Mesenchymal stem cell (in vitro differentiated cells and primary cell): ENCODE measurements around the gene DNASE1L1.

ENCODE experiments used
- DNase-seq: peaks from one replicate; pipeline ENCODE4 v3.0.0-alpha.2; 2013
- H2AFZ ChIP-seq: one replicate; pipeline ENCODE4 v1.6.1; 2013; ENCODE audit warnings: low read depth, mild to moderate bottlenecking, control low read depth, inconsistent platforms, low read length, moderate library complexity
- H2AK5ac ChIP-seq: 2 replicates; pipeline ENCODE4 v1.6.1; 2013; ENCODE audit warnings: low read length, moderate library complexity, mild to moderate bottlenecking, inconsistent platforms; ENCODE audit not compliant: severe bottlenecking
- H2BK120ac ChIP-seq: one replicate; pipeline ENCODE4 v1.6.1; 2013; ENCODE audit warnings: low read depth, mild to moderate bottlenecking, inconsistent platforms, low read length, moderate library complexity
- H2BK12ac ChIP-seq, 2 experiments: one replicate each; pipeline ENCODE4 v1.6.1; 2013; ENCODE audit warnings: inconsistent platforms in 2 of 2, low read length in 2 of 2, mild to moderate bottlenecking in 2 of 2, moderate library complexity in 2 of 2, control low read depth in 1 of 2
- H2BK15ac ChIP-seq: one replicate; pipeline ENCODE4 v1.6.1; 2013; ENCODE audit warnings: mild to moderate bottlenecking, low read depth, inconsistent platforms; ENCODE audit not compliant: poor library complexity, severe bottlenecking
- H2BK5ac ChIP-seq: 2 replicates; pipeline ENCODE4 v1.6.1; 2013; ENCODE audit warnings: low read depth, mild to moderate bottlenecking, low read length, control low read depth, inconsistent platforms; ENCODE audit not compliant: poor library complexity, severe bottlenecking
- H3K14ac ChIP-seq, 2 experiments: one replicate each; pipeline ENCODE4 v1.6.1; 2013; ENCODE audit warnings: inconsistent platforms in 2 of 2, low read length in 2 of 2, control low read depth in 1 of 2, mild to moderate bottlenecking in 1 of 2, moderate library complexity in 1 of 2
- H3K18ac ChIP-seq, 2 experiments: one replicate each; pipeline ENCODE4 v1.6.1; 2013; ENCODE audit warnings: inconsistent platforms in 2 of 2, low read length in 2 of 2, control low read depth in 1 of 2, low read depth in 1 of 2, mild to moderate bottlenecking in 1 of 2
- H3K23ac ChIP-seq, 2 experiments: one replicate each; pipeline ENCODE4 v1.6.1; 2013; ENCODE audit warnings: inconsistent platforms in 2 of 2, low read length in 2 of 2, mild to moderate bottlenecking in 2 of 2, moderate library complexity in 2 of 2, control low read depth in 1 of 2
- H3K27ac ChIP-seq: 2 replicates; pipeline ENCODE4 v1.5.1; 2013; ENCODE audit warnings: mild to moderate bottlenecking, moderate library complexity, low read length, control low read depth, inconsistent platforms; ENCODE audit not compliant: poor library complexity, severe bottlenecking
- H3K27me3 ChIP-seq, 2 experiments: 2 replicates each; pipeline versions ENCODE4 v1.6.1 to v1.7.0; 2013; ENCODE audit warnings: low read length in 2 of 2, mild to moderate bottlenecking in 2 of 2, moderate library complexity in 2 of 2, control low read depth in 1 of 2, inconsistent platforms in 1 of 2; ENCODE audit not compliant: control insufficient read depth in 1 of 2, insufficient read depth in 1 of 2
- H3K36me3 ChIP-seq, 2 experiments: 2 replicates each; pipeline versions ENCODE4 v1.6.1 to v1.7.0; 2013; ENCODE audit warnings: low read length in 2 of 2, control low read depth in 1 of 2, inconsistent platforms in 1 of 2, low read depth in 1 of 2, mild to moderate bottlenecking in 1 of 2; ENCODE audit not compliant: insufficient read depth in 2 of 2, control insufficient read depth in 1 of 2
- H3K4ac ChIP-seq, 2 experiments: one replicate each; pipeline ENCODE4 v1.6.1; 2013; ENCODE audit warnings: inconsistent platforms in 2 of 2, low read length in 2 of 2, mild to moderate bottlenecking in 2 of 2, moderate library complexity in 2 of 2, control low read depth in 1 of 2, low read depth in 1 of 2
- H3K4me1 ChIP-seq: 2 replicates; pipeline ENCODE4 v1.6.1; 2013; ENCODE audit warnings: low read depth, low read length, control low read depth; ENCODE audit not compliant: control insufficient read depth, insufficient read depth
- H3K4me2 ChIP-seq: 2 replicates; pipeline ENCODE4 v1.6.1; 2013; ENCODE audit warnings: low read length, mild to moderate bottlenecking, inconsistent platforms; ENCODE audit not compliant: poor library complexity, severe bottlenecking
- H3K4me3 ChIP-seq, 2 experiments: 2 replicates each; pipeline versions ENCODE4 v1.5.1 to v1.7.0; 2013; ENCODE audit warnings: low read length in 2 of 2, mild to moderate bottlenecking in 2 of 2, control low read depth in 1 of 2, low read depth in 1 of 2; ENCODE audit not compliant: insufficient read depth in 1 of 2
- H3K79me1 ChIP-seq: replicated peaks from 2 replicates; pipeline ENCODE4 v1.6.1; 2013; ENCODE audit warnings: mild to moderate bottlenecking, control low read depth, low read length, inconsistent platforms; ENCODE audit not compliant: poor library complexity, severe bottlenecking
- H3K9ac ChIP-seq: 2 replicates; pipeline ENCODE4 v1.7.0; 2013; ENCODE audit warnings: mild to moderate bottlenecking, low read length, moderate library complexity
- H3K9me3 ChIP-seq: 2 replicates; pipeline ENCODE4 v1.7.0; 2013; ENCODE audit warnings: mild to moderate bottlenecking, low read length; ENCODE audit not compliant: control insufficient read depth
- H4K8ac ChIP-seq: one replicate; pipeline ENCODE4 v1.6.1; 2013; ENCODE audit warnings: inconsistent platforms, mild to moderate bottlenecking, low read length, moderate library complexity
- H4K91ac ChIP-seq: one replicate; pipeline ENCODE4 v1.6.1; 2013; ENCODE audit warnings: mild to moderate bottlenecking, low read length, inconsistent platforms
- WGBS: methylation state at CpG from one replicate; pipeline ENCODE4 v1.1.7; 2013; ENCODE audit warnings: mixed read lengths; 5-methylcytosine and 5-hydroxymethylcytosine counted together

DNASE1L1 gene

DNA sequence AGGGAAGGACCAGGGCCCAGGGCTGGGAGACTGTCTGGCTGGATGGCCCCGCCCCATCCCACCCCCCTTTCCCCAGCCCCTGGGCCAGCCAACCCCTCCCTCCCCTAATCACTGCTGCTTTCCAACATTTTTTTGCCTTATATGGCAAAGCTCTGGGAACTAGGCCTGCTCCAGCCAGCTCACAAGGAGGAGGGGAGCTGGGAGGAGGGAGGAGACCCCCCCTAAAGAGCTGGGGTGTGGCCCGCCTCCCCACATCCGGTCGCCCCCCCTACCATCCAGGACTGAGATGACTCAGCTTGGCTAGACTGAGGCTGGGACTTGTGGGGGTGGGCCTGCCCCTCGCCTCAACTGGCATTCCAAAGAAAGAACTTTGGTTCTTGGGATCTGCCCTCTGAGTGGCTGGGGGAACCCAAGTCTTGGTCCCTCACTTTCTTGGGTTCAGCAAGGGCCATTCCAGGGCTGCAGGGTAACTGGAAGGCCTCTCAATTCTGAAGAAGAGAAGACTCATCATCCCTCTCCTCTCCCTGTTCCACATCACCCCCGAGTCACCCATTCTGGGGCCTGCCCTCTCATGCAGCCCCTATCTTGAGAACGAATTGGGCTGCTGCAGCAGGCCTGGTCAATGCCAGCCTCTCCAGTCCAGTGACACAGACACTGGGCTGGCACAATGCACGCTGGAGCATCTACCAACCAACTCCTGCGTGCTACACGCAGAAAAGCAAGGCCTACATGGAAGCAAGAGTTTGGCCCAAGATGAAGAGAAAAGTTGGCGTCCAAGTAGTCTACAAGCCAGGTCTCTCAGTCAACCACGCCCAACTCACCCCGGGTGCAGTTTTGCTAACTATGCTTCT lies 39.4 kb downstream of the DNASE1L1 start:
- Histone ChIP-seq H3K14ac (peak overlapping the region in 1 of 2 experiments; percentile 97), H2BK15ac (peak overlapping the region; percentile 67), H4K8ac (peak overlapping the region; percentile 89), H2AFZ (no peak overlapping the region), H3K4me2 (peak overlapping the region; percentile 89), H3K4me3 (peak overlapping the region; percentile 73 to 91), H2BK120ac (peak overlapping the region; percentile 93), H3K4me1 (peaks cover 48% of the 10 kb centered on the region), H3K9ac (peak overlapping the region; percentile 98), H3K27ac (peak overlapping the region; percentile 100), H4K91ac (peak overlapping the region; percentile 99), H2BK12ac (peak overlapping the region; percentile 63 to 84), H3K18ac (peak overlapping the region; percentile 98), H3K23ac (peak overlapping the region in 1 of 2 experiments; percentile 59), H3K9me3 (no peaks in the 10 kb centered on the region), H2BK5ac (peak overlapping the region; percentile 99), H3K36me3 (peaks cover 30 to 48% of the 10 kb centered on the region in 2 experiments), H3K79me1 (no peaks in the 10 kb centered on the region), H3K4ac (peak overlapping the region; percentile 97 to 98), H2AK5ac (peak overlapping the region; percentile 96), H3K27me3 (no peaks in the 10 kb centered on the region)
- 2% methylated on average over 6 of the region's 13 CpGs for WGBS
- DNase-seq: peak; percentile 95

DNA sequence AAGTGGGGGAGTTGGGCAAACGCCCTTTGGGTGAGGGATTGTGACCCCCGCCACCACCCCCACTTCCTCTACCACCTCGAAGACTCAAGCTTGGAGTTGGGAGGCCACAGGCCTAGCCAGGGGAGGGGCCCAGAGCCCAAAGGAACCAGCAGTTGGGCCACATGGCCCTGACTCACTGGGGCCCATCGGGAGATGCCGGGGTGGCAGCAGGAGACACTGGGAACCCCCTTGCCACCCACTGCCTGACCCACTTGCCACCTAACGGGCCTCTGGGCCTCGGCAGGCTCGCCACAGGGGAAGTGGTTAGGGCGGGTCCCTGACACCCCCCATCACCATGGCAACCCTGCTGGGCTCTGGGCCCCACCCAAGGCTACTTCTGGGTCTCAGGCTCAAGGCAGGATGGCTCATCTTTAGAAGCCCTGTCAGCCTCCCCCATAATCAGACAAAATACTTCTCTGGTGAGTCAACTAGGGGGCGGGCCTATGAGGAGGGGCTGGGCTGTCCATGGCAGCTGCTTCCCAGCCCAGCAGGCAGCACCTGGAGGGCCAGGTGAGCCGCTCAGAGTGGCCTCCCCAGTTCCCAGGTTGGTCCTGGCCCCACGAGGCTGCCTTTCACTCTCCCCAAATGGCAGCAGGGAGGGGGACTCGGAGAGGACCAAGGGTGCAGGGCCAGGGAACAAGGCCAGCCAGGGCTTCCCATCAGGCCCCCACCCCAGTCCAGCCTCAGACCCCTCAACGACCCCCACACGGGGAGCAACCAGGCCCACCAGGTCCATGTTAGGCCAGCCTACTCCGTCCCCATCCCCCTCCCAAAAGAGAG lies 40.2 kb downstream of the DNASE1L1 start:
- H3K4me1 ChIP-seq: peaks cover 49% of the 10 kb centered on the region
- peak overlapping the region; percentile 94 for H4K8ac ChIP-seq
- H3K14ac ChIP-seq: peak overlapping the region in 1 of 2 experiments; percentile 97
- peaks cover 38 to 56% of the 10 kb centered on the region in 2 experiments for H3K36me3 ChIP-seq
- DNase-seq: peak; percentile 91
- peak overlapping the region; percentile 67 for H2BK15ac ChIP-seq
- H3K18ac ChIP-seq: peak overlapping the region; percentile 66 to 98
- H3K9ac ChIP-seq: peak overlapping the region; percentile 92
- H2AFZ ChIP-seq: no peak overlapping the region
- 0% methylated on average over 6 of the region's 16 CpGs for WGBS
- no peak overlapping the region for H3K23ac ChIP-seq
- no peaks in the 10 kb centered on the region for H3K9me3 ChIP-seq
- H3K27me3 ChIP-seq: no peaks in the 10 kb centered on the region
- H4K91ac ChIP-seq: peak overlapping the region; percentile 99
- H2AK5ac ChIP-seq: peak overlapping the region; percentile 94
- peak overlapping the region; percentile 39 to 89 for H3K4ac ChIP-seq
- peak overlapping the region in 1 of 2 experiments; percentile 97 for H2BK12ac ChIP-seq
- peak overlapping the region; percentile 99 for H2BK5ac ChIP-seq
- H3K79me1 ChIP-seq: no peaks in the 10 kb centered on the region
- H3K4me2 ChIP-seq: peak overlapping the region; percentile 63
- H3K27ac ChIP-seq: peak overlapping the region; percentile 100
- H3K4me3 ChIP-seq: peak overlapping the region; percentile 54 to 76
- peak overlapping the region; percentile 93 for H2BK120ac ChIP-seq

GRCh38 chrX:154367474-154368308 lies 41.4 kb downstream of the DNASE1L1 start:
- H3K4me3 ChIP-seq: peak overlapping the region; percentile 37 to 53
- WGBS: 88% methylated on average over 19 of the region's 31 CpGs
- peak overlapping the region; percentile 100 for H3K27ac ChIP-seq
- H2BK15ac ChIP-seq: no peak overlapping the region
- peak overlapping the region in 1 of 2 experiments; percentile 61 for H3K4ac ChIP-seq
- peak overlapping the region; percentile 63 for H3K4me2 ChIP-seq
- peak overlapping the region; percentile 65 for H2AK5ac ChIP-seq
- no peak for DNase-seq
- peak overlapping the region; percentile 24 for H2BK5ac ChIP-seq
- H2BK12ac ChIP-seq: peak overlapping the region in 1 of 2 experiments; percentile 72
- peak overlapping the region; percentile 92 for H3K9ac ChIP-seq
- no peaks in the 10 kb centered on the region for H3K9me3 ChIP-seq
- peaks cover 43% of the 10 kb centered on the region for H3K4me1 ChIP-seq
- H4K91ac ChIP-seq: no peak overlapping the region
- peaks cover 47 to 65% of the 10 kb centered on the region in 2 experiments for H3K36me3 ChIP-seq
- H2BK120ac ChIP-seq: no peak overlapping the region
- H3K23ac ChIP-seq: no peak overlapping the region
- H3K79me1 ChIP-seq: no peaks in the 10 kb centered on the region
- no peak overlapping the region for H4K8ac ChIP-seq
- no peaks in the 10 kb centered on the region for H3K27me3 ChIP-seq
- no peak overlapping the region for H2AFZ ChIP-seq
- H3K18ac ChIP-seq: peak overlapping the region in 1 of 2 experiments; percentile 90
- peak overlapping the region in 1 of 2 experiments; percentile 95 for H3K14ac ChIP-seq
